GM12873 (cell line): ENCODE results near the gene SLC35C1.

ENCODE experiments used
- TF ChIP-seq, protein P1 (sequence below): IDR thresholded peaks from 2 replicates; pipeline ENCODE4 v1.5.1; 2012; ENCODE audit warnings: low read depth, mild to moderate bottlenecking, moderate library complexity, low read length, control low read depth; ENCODE audit not compliant: insufficient read depth; ENCODE audit errors: missing control alignments

SLC35C1 gene

DNA sequence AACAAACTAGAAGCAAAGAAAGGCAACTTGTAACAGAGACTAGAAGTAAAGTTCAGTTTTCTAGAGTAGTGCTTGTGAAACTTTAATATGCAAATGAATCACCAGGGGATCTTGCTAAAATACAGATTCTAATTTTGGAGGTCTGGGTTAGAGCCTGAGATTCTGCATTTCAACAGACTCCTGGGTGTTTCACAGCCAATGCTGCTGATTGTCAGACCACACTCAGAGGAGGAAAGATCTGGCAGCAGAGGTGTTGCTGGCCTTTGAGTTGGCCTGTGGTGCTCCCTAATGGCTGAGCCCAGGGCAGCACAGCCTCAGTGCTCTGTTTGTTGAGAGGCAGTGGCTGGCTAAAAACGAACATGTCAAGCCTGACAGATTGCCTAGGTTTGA is 47.8 kb downstream of the SLC35C1 start:
- TF ChIP-seq, protein P1, sequence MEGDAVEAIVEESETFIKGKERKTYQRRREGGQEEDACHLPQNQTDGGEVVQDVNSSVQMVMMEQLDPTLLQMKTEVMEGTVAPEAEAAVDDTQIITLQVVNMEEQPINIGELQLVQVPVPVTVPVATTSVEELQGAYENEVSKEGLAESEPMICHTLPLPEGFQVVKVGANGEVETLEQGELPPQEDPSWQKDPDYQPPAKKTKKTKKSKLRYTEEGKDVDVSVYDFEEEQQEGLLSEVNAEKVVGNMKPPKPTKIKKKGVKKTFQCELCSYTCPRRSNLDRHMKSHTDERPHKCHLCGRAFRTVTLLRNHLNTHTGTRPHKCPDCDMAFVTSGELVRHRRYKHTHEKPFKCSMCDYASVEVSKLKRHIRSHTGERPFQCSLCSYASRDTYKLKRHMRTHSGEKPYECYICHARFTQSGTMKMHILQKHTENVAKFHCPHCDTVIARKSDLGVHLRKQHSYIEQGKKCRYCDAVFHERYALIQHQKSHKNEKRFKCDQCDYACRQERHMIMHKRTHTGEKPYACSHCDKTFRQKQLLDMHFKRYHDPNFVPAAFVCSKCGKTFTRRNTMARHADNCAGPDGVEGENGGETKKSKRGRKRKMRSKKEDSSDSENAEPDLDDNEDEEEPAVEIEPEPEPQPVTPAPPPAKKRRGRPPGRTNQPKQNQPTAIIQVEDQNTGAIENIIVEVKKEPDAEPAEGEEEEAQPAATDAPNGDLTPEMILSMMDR, result peak; percentile 49

DNA sequence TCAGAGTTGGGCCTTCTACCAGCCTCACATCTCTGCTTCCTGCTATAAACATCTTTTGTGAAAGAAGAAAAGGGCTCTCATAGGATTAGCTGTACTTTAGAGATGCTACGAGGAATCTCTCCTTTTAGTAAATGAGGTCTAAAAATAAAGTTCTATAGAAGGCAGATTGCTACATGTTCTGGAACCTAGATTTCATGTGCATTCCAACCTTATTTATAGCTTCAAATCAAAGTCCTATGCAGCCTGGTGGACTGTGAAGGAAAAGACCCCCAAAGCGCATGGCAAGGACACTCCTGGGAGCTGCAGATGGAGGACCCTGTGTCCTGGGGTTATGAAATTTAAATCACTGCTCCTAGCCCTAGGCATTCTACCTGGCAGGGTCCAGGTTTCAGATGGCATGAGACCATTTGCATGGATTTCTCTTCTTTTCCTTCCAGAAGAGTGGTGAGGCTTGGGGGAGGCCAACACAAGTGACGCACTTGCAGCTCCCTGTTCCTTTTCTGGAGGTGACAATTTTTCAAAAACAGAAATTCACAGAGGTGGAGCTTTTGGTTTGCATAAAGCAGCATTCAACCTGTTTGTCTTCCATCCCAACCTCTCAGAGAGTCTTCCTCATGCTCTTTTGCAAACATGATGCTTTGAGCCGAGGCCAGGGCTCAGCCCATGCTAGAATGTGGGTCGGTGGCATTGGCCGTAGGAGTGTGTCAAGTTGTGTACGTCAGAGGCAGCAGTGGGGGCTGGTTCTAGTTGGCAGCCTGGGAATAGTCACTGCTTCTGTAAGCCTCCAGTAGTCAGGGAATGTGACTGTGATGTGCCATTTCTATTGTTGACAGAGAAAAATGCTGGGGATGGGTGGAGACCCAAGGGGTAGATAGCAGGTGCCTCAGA is 48.6 kb downstream of the SLC35C1 start:
- TF ChIP-seq, protein P1, result no peak

DNA sequence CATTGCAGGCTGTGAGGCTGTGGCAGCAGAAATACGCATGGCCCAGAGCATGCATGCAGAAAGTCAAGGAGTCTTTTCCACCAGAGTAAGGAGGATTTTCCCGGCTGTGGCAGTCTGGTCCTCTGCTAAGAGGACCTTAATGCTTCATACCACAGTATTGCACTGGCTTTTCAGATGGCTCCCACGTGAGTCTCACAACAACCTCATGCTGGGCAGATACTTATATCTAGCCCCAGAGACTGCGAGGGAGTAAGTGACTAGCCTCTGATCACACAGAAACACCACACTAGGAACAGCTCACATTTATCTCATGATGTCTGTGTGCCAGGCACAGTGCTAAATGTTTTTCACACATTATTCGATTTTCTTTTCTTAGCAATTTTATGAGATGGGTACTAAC is 50.4 kb downstream of the SLC35C1 start:
- TF ChIP-seq, protein P1, result no peak

DNA sequence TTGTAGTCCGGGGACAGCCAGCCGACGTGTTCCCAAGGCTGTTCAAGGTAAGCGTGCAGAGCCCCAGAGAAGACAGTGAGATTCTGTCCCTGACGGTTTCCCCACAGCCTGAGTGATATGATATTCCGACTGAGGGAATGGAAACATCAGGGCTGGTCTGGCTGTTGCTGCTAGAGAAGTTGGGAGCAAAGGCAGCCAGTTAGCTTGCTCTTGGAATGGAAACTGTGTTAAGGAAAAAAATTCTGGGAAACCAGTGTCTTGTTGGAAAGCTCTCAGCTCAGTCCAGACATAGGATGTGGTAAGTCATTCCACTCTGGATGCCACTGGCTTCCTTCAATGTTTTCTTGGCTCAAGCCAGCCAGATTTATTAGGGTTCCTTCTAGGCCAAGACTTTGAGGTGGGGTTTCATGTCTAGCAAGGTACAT is 51.1 kb downstream of the SLC35C1 start:
- TF ChIP-seq, protein P1, result no peak

DNA sequence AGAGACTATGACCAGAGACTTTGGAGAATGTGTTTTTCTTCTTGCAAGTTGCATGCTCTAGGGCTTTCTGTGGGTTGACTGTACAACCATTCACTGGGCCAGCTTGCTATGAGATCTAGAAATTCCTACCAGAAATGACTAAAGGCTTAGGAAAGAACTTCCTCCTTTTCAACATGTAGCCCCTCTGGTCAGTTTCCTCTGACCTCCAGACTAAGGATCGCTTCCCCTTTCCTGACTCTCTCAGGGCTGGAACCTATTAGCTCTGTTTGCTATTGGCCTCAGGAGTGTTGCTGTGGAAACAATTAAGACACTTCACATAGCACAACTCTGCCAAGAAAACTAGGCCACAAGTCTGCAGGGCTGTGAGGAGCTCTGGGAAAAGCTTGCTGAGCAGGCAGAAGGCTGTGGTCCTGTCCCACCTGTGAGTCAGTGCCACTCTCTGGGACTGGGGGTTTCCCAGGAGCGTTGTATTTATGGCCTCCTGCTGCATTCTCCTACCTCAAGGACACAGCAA is 53.1 kb downstream of the SLC35C1 start:
- TF ChIP-seq, protein P1, result no peak

DNA sequence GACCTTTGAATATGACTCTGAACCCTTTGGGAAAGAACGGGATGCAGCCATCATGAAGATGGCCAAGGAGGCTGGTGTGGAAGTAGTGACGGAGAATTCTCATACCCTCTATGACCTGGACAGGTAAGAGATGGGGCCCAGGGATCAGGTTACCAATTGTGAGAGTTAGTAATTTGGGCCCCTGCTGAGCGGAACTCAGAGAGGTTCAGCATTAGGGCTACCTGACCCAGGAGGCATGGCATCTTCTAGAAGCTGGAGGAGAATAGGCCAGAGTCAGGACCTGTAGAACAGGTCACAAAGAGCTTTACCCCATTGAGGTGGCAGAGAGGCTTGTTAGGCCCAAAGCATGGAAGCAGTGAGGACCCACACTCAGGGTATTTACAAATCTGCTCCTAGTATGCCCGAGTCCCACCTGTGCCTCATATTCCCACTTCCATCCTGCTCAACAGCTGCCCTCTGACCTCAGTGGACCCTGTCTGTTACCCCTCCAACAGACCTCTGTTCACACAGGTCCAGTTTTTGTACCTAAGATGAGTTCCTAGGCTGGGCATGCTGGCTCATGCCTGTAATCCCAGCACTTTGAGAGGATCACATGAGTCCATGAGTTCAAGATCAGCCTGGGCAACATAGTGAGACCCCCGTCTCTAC is 53.9 kb downstream of the SLC35C1 start:
- TF ChIP-seq, protein P1, result no peak

DNA sequence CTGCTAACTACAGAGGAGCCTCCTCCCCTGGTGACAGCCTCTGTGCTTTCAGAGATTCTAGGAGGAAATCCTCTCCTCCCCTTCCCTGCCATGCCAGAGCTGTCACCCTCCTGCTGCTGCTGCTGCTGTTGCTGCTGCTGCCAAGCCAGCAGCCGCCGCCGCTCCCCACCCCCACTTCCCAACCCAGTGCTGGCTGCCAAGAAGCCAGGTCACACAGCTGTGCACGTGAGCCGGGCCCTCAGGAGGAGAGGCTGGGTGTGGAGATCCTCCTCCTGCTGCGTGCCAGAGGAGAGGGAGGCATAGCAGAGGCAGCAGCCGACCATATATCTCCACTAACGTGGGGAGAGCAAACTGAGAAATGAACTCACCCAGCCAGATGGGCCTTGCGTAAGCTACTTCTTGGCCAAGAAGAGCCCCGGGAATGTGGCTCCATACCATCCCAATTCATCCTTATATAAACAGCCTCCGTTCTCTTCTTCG is 54.8 kb downstream of the SLC35C1 start:
- TF ChIP-seq, protein P1, result no peak
